Endodermal cell (in vitro differentiated cells): ENCODE data around the gene CCDC83. TPM values are rescaled to one million over a fixed set of nuclear protein-coding genes. Genes with fewer than 3 reads are reported as not detected.
A peak's percentile ranks its signal among the peaks of the same experiment; 100 is the strongest.

Source experiments
- DNase-seq: peaks from one replicate; pipeline ENCODE4 v3.0.0-alpha.2; 2017
- H3K27ac ChIP-seq: 2 replicates; pipeline ENCODE4 v1.5.1; 2013; ENCODE audit warnings: mild to moderate bottlenecking, low read depth, low read length, moderate library complexity
- H3K27me3 ChIP-seq: 2 replicates; pipeline ENCODE4 v1.6.1; 2013; ENCODE audit warnings: mild to moderate bottlenecking, low read length, moderate library complexity; ENCODE audit not compliant: insufficient read depth, control insufficient read depth, poor library complexity, severe bottlenecking
- H3K36me3 ChIP-seq: 2 replicates; pipeline ENCODE4 v1.7.0; 2013; ENCODE audit warnings: mild to moderate bottlenecking, low read length, moderate library complexity; ENCODE audit not compliant: control insufficient read depth, insufficient read depth
- H3K4me1 ChIP-seq: one replicate; pipeline ENCODE4 v1.7.0; 2013; ENCODE audit warnings: low read length; ENCODE audit not compliant: control insufficient read depth, insufficient read depth
- H3K4me3 ChIP-seq: 2 replicates; pipeline ENCODE4 v1.5.1; 2013; ENCODE audit warnings: mild to moderate bottlenecking, low read length, moderate library complexity
- H3K9ac ChIP-seq: 2 replicates; pipeline ENCODE4 v1.6.1; 2013; ENCODE audit warnings: mild to moderate bottlenecking, low read length, moderate library complexity; ENCODE audit not compliant: poor library complexity, severe bottlenecking; ENCODE audit errors: extremely low read depth
- H3K9me3 ChIP-seq: 2 replicates; pipeline ENCODE4 v1.6.1; 2013; ENCODE audit warnings: mild to moderate bottlenecking, low read length, moderate library complexity; ENCODE audit not compliant: control insufficient read depth
- H3K27ac Mint-ChIP-seq: 2 replicates; pipeline ENCODE4 v1.8.0; 2020; ENCODE audit warnings: mixed read lengths
- H3K27me3 Mint-ChIP-seq: 2 replicates; pipeline ENCODE4 v1.8.0; 2021; ENCODE audit warnings: mild to moderate bottlenecking, mixed read lengths; ENCODE audit not compliant: insufficient read depth
- H3K36me3 Mint-ChIP-seq: 2 replicates; pipeline ENCODE4 v1.8.0; 2020; ENCODE audit warnings: low read depth, mixed read lengths
- H3K4me1 Mint-ChIP-seq: 2 replicates; pipeline ENCODE4 v1.8.0; 2020; ENCODE audit warnings: mixed read lengths
- H3K4me3 Mint-ChIP-seq: 2 replicates; pipeline ENCODE4 v1.8.0; 2020; ENCODE audit warnings: mild to moderate bottlenecking, moderate library complexity, mixed read lengths
- H3K9me3 Mint-ChIP-seq: 2 replicates; pipeline ENCODE4 v1.8.0; 2020; ENCODE audit warnings: mild to moderate bottlenecking, mixed read lengths
- WGBS, 2 experiments: methylation state at CpG; one replicate each; pipeline versions ENCODE4 v1.1.5 to v1.1.7; 2013; ENCODE audit warnings: missing lambda C conversion rate in 2 of 2, mixed read lengths in 1 of 2; ENCODE audit not compliant: insufficient coverage in 1 of 2, insufficient read length in 1 of 2; 5-methylcytosine and 5-hydroxymethylcytosine counted together
- total RNA-seq, 2 donors: library from RNA; stranded (reverse); fragmentation: NEBNext Ultra II Directional in 1 of 2; extraction: Animal tissue kit (Norgen Biotek cat#: 25700) in 1 of 2; gene quantifications; 2 replicates in 1 of 2; 3 replicates in 1 of 2; pipeline ENCODE4 v1.2.1, GENCODE V29; 2021
- TF ChIP-seq, protein P1 (sequence below): fragments of 200-600 bp; sonication (generic); conservative IDR thresholded peaks from 2 replicates; pipeline ENCODE4 v1.5.0; 2021; ENCODE audit warnings: antibody characterized with exemption, mild to moderate bottlenecking

The CCDC83 gene
- total RNA-seq, 2 donors from 2014 or later, result not detected

DNA sequence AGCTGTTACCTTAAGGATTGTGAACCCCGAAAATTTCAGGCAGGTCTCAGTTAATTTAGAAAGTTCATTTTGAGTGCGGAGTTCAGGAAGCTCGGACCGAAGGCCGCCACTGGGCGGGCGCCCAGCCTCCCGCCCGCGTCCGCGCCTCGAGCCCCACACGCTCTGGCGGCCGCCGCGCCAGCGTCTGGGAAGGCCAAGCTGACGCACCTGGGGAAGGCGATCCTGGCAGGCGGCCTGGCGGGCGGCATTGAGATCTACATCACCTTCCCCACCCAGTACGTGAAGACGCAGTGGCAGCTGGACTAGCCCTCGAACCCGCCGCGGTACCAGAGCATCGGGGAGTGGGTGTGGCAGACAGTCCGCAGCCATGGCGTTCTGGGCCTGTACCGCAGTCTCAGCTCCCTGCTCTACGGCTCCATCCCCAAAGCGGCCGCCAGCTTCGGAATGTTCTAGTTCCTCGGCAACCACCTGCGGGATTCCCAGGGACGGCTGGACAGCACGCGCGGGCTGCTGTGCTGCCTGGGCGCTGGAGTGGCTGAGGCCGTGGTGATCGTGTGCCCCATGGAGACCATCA lies 79.5 kb downstream of the CCDC83 start:
- peaks cover 49% of the 10 kb centered on the region for H3K27me3 Mint-ChIP-seq
- Histone ChIP-seq H3K9me3 (peaks cover 22% of the 10 kb centered on the region), H3K27me3 (no peaks in the 10 kb centered on the region), H3K9ac (no peak overlapping the region), H3K27ac (no peak overlapping the region), H3K4me1 (no peaks in the 10 kb centered on the region), H3K4me3 (no peak overlapping the region), H3K36me3 (no peaks in the 10 kb centered on the region)
- no peak overlapping the region for H3K27ac Mint-ChIP-seq
- H3K9me3 Mint-ChIP-seq, result peaks cover 41% of the 10 kb centered on the region
- no peak overlapping the region for H3K4me3 Mint-ChIP-seq
- WGBS, 2 experiments, result 97 to 99% methylated on average over 23 to 47 of the region's 47 CpGs
- H3K4me1 Mint-ChIP-seq, result peaks cover 18% of the 10 kb centered on the region
- DNase-seq, result no peak
- peaks cover 7% of the 10 kb centered on the region for H3K36me3 Mint-ChIP-seq
- TF ChIP-seq, protein P1, sequence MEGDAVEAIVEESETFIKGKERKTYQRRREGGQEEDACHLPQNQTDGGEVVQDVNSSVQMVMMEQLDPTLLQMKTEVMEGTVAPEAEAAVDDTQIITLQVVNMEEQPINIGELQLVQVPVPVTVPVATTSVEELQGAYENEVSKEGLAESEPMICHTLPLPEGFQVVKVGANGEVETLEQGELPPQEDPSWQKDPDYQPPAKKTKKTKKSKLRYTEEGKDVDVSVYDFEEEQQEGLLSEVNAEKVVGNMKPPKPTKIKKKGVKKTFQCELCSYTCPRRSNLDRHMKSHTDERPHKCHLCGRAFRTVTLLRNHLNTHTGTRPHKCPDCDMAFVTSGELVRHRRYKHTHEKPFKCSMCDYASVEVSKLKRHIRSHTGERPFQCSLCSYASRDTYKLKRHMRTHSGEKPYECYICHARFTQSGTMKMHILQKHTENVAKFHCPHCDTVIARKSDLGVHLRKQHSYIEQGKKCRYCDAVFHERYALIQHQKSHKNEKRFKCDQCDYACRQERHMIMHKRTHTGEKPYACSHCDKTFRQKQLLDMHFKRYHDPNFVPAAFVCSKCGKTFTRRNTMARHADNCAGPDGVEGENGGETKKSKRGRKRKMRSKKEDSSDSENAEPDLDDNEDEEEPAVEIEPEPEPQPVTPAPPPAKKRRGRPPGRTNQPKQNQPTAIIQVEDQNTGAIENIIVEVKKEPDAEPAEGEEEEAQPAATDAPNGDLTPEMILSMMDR, result no peak

DNA sequence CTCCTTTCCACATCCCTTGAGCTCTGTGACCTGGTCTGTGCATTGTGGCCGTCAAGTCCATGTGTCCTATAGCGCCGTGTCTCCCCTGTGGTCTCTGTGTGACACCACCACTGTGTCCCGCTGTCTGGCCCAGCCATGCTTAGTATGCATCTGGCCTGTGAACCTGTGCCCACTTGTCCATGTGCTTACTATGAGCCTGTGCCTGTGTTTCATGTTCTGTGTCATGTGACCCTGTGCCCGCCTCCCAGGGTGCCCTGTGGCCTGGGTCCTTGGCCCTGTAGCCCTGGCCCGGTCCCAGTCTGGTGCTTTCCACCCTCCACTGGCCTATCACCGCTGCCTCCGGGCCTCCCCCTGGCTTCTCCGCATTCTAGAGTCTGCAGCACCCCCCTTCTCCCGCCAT lies 80.6 kb downstream of the CCDC83 start:
- Mint-ChIP-seq H3K27me3 (peaks cover 39% of the 10 kb centered on the region), H3K9me3 (peaks cover 31% of the 10 kb centered on the region), H3K27ac (no peak overlapping the region), H3K36me3 (peaks cover 5% of the 10 kb centered on the region), H3K4me1 (peaks cover 23% of the 10 kb centered on the region), H3K4me3 (no peak overlapping the region)
- TF ChIP-seq, protein P1, result no peak
- Histone ChIP-seq H3K27ac (no peak overlapping the region), H3K27me3 (no peaks in the 10 kb centered on the region), H3K9me3 (peaks cover 22% of the 10 kb centered on the region), H3K4me1 (no peaks in the 10 kb centered on the region), H3K4me3 (no peak overlapping the region), H3K36me3 (no peaks in the 10 kb centered on the region), H3K9ac (no peak overlapping the region)
- DNase-seq, result no peak
- WGBS, 2 experiments, result 96 to 97% methylated on average over 10 of the region's 10 CpGs

DNA sequence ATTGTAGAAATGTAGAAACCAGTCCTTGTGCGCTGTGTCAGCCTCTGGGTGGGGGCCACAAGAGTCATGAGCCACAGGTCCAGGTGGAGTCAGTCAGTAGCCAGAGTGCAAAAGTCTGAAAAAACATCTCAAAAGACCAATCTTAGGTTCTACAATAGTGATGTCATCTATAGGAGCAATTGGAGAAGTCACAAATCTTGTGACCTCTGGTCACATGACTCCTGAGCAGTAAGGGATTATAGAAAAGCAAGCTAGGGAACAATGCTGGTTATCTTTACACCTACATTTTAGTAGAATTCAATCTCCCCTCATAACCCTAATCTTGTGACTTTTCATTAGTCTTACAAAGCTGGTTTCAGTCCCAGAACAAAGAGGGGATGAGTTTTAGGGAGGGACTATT lies 82.7 kb downstream of the CCDC83 start:
- peaks cover 23% of the 10 kb centered on the region for H3K4me1 Mint-ChIP-seq
- Histone ChIP-seq H3K36me3 (no peaks in the 10 kb centered on the region), H3K9me3 (peaks cover 15% of the 10 kb centered on the region), H3K4me3 (peak overlapping the region; percentile 68), H3K27ac (no peak overlapping the region), H3K4me1 (no peaks in the 10 kb centered on the region), H3K27me3 (no peaks in the 10 kb centered on the region), H3K9ac (no peak overlapping the region)
- no peak overlapping the region for H3K27ac Mint-ChIP-seq
- no peak for DNase-seq
- 90 to 100% methylated on average over 1 of the region's 1 CpG for WGBS, 2 experiments
- peaks cover 24% of the 10 kb centered on the region for H3K27me3 Mint-ChIP-seq
- peaks cover 5% of the 10 kb centered on the region for H3K36me3 Mint-ChIP-seq
- H3K4me3 Mint-ChIP-seq, result no peak overlapping the region
- peaks cover 25% of the 10 kb centered on the region for H3K9me3 Mint-ChIP-seq
- TF ChIP-seq, protein P1, result no peak
